NCI-H774 (cell line): ENCODE measurements around the gene SPHKAP.
A peak's percentile ranks its signal among the peaks of the same experiment; 100 is the strongest.
"Not testable (repeated sequence)": the region's sequence is repeated elsewhere in the genome, so short reads cannot be mapped to it uniquely, and the experiment has no call there.

Source experiments
- DNase-seq: peaks from one replicate; lab custom pipeline; 2025; lab: John Stamatoyannopoulos, UW

The SPHKAP gene

DNA sequence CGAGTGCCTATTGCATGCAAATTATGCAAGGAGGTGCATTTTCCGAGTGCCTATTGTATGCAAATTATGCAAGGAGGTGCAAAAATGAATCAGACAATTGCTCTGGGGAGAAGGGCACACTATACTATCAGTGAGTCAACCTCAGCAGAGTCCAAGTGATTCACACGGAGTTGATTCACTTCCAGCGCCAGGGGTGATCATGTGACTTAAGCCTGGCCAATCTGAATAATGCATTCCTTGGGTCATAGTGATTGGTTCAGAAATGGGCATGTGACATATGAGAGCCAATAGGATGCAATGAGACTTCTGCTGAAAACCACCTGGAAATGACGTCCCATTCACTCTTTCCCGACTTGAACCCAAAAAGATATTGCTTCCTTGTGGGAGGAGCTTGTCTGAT lies 157.9 kb downstream of the SPHKAP start:
- DNase-seq, result no peak

DNA sequence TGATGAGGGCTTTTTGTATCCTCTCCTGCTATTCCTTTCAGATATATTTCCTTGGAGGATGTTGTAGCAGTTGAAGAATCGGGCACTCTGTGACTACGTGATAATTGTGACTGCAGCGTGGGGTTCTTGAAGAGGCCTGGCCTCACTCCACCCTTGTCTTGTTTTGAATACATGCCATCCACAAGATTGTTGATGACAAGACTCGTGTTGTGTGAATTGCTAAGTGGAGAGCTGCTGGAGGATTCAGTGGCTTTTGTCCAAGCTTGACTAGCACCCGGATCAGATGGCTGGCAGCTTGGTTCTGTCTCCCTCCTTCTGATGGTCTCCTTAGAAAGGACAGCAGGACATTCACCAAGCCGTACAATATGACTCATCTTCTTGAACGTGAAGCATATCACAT lies 163.2 kb downstream of the SPHKAP start:
- DNase-seq, result no peak

DNA sequence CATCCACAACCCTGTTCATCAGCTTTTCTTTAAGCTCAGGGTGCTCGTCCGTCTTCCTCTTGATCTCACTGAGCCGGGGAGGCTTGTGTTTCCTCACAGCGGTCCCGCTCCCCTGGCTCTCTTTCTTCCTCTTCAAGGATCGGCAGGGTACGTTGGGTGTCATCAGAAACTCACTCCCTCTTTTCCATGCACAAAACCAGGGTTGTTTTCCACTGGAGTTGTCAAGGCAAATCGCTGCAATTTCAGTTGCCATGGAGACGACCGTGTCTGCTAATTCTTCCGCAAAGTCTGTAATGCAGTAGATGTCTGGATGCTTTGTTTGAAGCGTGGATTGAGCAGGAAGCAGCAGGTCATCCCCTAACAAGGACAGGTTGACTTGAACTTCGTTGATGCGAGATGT lies 163.7 kb downstream of the SPHKAP start:
- DNase-seq, result no peak

DNA sequence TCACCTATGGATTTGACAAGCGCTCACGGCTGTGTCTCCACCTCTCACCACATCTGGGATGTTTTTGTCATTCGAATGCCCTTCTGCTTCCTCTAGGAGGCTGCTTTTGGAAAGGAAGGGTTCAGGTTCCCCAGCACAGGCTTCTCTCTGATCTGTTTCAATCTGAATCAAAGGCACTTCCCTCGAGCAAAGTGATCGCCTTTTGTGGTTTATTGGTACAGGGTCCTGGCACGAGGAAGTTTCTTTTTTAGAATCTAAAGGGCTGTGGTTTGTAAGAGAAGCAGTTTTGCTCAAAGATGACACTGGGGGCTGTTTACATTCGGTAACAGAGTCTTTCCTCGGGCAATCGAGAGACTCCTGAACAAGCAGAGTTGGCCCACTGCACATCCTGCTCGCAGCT lies 165.1 kb downstream of the SPHKAP start:
- DNase-seq, result no peak

DNA sequence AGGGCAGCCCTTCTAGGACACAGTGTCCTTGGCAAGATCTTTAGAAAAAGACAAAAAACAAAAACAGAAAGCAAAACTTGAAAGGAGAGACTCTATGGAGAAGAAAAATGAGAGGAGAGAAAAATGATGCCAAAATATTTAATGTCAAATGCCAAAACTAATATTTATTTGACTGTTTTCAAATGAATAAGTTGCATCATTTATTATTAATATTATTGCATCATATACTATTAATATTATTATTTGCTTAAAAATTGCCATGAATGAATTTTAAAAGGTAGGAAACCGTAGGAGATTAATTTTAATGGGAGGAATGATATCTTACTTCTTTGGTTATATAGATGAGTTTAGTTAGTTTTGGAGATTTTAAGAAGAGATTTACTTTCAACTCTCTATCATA lies 165.7 kb downstream of the SPHKAP start:
- no peak for DNase-seq

DNA sequence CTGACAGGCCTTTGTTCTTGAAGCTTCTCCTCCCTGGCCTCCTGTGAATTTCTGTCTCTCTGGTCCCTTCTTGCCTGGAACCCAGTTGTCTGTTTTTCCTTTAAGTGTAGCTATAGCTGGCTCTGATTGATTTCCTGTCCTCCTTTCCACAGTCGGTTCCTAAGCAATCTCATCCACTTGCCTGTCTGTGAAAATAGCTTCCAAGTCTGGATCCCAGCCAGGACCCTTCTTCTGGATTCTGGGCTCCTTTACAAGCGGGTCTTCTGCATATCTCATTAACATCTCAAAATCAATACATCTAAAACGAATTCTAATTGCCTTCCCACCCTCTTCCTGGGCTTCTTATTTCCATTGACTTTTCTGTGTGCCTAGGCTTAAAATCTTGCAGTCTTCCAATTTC lies 185.1 kb downstream of the SPHKAP start:
- DNase-seq, result no peak

DNA sequence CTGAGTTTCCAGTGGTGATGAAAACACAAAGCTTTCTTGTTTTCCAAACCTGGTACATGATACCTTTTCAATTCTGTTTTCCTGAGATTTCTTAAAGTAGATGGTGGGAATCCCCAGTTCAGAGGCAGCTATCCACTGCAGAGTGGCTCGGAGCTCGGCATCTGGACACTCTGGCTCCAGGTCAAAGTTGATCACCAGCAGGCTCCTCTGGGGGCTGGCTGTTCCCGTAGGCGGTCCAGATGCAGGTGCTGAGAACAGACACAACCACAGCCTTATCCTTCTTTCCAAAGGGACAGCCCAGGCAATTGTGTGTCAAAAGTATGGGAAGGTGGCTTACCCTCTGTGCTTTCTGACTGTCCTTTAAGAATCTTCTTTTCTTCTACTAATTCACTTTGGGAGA lies 190.6 kb downstream of the SPHKAP start:
- no peak for DNase-seq

DNA sequence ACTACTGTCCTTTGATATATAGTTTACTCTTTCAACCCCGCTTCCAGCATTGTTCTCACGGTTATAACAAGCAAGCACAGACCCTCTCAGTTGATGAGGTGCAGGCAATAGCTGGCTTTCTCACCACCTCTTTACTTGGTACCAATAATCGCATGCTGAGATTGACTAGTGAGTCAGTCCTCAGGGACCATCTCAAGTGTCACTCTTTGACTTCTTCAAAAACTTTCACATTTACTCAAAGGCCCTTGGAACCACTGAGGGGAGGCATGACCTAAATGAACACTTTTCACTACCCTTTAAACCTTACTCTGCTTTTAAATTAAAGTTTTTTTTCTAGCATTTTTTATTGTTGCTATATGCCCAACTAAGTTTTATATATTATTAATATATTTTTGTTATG lies 208.2 kb downstream of the SPHKAP start:
- no peak for DNase-seq

DNA sequence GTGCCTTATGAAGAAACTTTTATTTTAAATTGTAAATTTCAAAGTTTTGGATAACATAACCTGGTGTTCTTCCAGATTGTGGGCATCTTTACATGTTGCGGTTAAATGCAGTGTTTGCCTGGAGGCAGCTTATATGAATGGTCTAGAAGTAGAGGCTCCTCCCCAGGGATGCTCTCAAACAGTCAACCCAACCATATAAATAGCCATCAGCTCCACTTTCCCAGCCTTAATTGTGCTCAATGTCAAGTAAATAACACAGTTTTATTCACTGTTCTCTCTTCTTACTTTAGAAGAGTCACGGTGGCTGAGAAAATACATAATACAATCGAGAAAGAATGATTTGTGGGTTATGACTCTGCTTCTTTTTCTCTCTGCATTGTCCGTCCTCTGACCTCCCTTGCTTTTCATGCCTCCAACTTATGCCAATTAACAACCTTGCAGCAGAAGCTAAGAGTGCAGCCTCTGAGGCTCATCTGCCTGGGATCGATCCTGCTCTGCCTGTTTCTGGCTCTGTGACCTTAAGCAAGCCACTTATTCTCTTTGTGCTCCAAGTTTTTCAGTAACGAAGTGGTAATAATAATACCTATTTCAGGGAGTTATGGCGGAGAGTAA lies 209.8 kb downstream of the SPHKAP start:
- DNase-seq, result no peak

DNA sequence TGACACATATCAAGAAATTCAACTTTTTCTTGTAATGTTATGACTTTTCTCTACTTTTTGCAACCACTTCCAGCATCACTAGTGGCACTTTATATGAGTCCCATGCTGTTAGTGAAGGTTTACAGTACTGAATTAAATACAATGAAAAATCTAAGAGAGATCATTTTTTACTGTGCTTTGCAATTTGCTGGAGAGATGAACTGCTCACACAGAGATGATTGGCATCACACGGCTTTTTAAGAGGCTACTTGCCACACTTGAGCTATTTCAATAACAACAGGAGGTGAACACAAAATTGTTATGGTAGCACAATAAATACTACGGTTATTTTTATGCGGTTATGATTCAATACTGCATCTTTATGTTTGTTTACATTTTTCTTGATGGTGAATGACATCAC lies 221.2 kb downstream of the SPHKAP start:
- no peak for DNase-seq

DNA sequence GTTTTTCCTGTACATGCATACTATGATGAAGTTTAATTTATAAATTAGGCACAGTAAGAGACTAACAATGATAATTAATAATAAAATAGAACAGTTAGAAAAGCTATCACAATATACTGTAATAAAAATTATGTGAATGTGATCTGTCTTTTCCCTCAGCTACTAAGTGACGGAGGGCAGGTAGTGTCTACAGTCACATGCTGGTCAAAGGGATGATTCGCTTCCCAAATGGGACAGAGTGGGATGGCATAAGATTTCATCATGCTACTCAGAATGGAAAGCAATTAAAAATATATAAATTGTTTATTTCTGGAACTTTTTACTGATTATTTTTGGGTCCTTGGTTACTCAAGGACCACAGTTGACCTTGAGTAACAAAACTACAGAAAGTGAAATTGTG lies 238.5 kb downstream of the SPHKAP start:
- no peak for DNase-seq

DNA sequence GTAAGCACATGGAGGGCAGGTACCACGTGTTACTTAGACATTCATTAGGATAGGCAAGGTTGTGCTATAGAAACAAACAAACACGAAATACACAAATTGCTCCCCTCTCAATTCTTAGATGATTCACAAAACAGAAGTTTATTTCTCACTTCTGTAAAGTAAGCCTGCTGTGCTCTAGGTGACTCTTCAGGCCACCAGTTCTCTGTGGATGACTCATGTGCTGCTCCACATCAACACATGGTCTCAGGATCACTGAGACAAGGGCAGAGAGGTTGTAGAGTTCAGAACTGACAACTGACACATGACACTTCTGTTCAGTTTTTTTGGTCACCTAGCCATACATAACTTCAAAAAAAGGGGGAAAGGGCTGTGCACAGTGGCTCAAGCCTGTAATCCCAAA lies 239.5 kb downstream of the SPHKAP start:
- no peak for DNase-seq

DNA sequence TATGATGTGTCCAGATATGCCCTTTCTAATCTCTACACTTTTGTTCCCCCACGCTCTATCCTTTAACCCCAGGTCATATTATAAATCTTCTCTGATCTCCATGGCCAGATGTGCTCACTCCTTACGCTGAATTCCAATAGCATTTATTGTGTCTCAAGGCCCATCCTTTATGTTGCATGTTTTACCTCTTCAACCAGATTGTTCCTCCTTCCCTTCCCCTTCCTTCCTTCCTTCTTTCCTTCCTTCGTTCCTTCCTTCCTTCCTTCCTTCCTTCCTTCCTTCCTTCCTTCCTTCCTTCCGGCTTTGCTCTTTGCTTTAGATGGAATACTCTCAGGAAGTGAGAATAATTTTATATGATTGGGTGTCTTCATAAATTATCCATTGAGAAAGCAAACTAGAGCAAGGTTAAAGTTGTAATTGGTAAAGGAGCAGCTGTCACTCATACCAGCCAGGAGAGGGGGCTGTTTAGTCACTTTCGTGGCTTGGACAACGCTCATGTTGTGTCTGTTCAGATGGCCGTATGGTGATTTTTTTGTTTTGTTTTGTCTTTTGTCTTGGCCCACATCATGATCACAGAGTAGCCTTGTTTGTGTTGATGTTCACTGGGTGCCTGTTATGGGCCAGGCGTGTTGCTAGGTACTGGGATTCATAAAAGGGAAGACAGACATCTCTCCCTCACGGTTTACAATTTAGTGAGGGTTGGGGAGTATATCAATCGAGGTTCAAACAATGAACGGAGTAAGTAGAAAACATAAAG lies 242.0 kb downstream of the SPHKAP start:
- peak; percentile 13 for DNase-seq

DNA sequence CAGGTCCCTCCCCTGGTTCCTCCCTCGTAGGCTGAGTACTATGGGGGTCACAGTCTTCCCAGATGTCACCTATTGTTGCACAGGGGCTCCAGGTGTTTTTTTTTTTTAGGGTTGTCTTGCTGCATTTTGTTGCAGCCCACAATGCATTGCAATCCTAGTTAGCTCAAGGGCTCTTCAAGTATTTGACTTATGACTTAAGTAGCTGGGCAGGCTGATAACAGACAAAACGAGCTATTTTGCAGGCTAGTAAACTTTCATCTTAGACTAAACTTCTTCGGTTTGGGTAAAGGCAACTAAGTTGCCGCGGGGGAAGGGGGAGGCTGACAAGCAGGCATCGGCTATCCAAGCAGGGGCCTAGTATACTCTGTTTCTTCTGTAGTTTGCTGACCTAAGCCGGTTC lies 245.2 kb downstream of the SPHKAP start:
- not testable (repeated sequence) for DNase-seq

DNA sequence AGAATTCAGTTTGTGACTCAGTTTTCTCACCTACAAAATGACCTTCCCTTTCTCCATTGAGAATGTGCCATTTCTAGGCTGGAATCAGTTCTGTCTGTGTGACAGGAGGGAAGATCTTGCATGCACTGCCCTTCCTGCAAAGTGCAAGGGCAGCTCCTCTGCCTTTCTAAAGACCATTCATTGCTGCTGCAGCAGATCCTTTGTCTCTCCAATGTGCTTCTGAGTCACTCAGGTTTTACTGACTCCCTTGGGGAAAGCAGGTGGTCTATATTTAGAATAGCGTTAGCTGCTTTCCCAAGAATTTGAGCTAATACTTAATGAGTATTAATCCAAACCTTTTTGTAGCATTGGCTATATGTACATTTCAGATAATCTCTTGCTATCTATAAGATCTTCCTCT lies 247.6 kb downstream of the SPHKAP start:
- no peak for DNase-seq

DNA sequence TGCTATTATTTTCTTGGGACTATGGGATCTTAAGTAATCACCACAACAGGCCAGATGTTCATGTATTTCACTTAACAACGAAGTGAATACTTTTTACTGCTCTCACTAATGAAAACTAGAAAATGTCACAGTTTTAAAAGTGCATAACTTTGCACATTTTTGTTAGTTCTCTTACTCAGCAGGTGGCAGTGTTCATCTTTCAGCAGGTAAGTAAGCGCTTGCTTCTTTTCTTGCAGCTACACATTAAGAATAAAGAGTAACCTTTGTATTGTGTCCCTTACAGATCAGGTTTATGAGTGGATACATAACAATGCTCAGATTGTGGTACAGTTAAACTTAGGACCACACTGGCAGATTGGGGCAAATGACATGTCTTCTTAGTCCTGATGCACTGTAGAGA lies 249.1 kb downstream of the SPHKAP start:
- no peak for DNase-seq

DNA sequence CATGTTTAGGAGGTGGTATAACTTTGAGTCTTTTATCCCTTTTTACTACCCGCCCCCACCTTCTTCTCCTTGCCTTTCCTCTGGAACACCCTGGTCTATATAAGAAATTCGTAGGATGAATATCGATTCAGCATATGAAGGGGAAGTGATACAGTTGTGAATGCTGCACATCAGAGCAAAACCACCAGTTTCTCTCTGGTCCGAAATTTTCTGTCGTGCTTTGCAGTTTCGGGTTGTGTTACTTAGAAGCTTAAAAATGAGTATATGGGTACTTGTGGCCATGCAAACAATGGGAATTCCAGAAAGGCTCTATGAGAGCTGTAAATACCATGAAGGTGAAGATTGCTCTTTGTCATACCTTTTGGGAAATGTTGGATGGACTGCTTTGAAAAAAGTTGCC lies 249.5 kb downstream of the SPHKAP start:
- no peak for DNase-seq
